Measurements from ENCODE around the gene SPHKAP. TPM values are rescaled to one million over a fixed set of nuclear protein-coding genes. Genes with fewer than 3 reads are reported as not detected.

Gene SPHKAP
- total and polyA plus RNA-seq, 2 of the 13 experiments (the other 11 are each of a cell fraction or from before 2014, with no cell fraction given), result not detected

DNA sequence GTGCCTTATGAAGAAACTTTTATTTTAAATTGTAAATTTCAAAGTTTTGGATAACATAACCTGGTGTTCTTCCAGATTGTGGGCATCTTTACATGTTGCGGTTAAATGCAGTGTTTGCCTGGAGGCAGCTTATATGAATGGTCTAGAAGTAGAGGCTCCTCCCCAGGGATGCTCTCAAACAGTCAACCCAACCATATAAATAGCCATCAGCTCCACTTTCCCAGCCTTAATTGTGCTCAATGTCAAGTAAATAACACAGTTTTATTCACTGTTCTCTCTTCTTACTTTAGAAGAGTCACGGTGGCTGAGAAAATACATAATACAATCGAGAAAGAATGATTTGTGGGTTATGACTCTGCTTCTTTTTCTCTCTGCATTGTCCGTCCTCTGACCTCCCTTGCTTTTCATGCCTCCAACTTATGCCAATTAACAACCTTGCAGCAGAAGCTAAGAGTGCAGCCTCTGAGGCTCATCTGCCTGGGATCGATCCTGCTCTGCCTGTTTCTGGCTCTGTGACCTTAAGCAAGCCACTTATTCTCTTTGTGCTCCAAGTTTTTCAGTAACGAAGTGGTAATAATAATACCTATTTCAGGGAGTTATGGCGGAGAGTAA, 209.8 kb downstream of the SPHKAP start:
- ATAC-seq, result no peak
- H3K27ac ChIP-seq (ENCODE audit: extremely low read length, insufficient read depth, low read length), result no peak overlapping the region
- no peaks in the 10 kb centered on the region for H4K20me1 ChIP-seq (ENCODE audit: insufficient read depth, low read length)
- intact Hi-C loops (cut with micrococcal nuclease; ENCODE audit: unreplicated experiment), result no loop called here
- H3K27me3 ChIP-seq (ENCODE audit: control insufficient read depth in 1 of 2, insufficient read depth in 2 of 2, low read length in 2 of 2), result peaks cover 0 to 1% of the 10 kb centered on the region in 2 experiments; a peak in 2 of 5 replicates
- BruUV-seq (replicated peaks), result no TSS peak
- no peak overlapping the region for H3K9ac ChIP-seq (ENCODE audit: insufficient read depth, low read depth, low read length)
- no peak for DNase-seq (ENCODE audit: low spot score)
- H3K9me3 ChIP-seq (ENCODE audit: low read length), result no peaks in the 10 kb centered on the region
- H3K4me1 ChIP-seq (ENCODE audit: insufficient read depth, low read length), result no peaks in the 10 kb centered on the region
- ChIA-PET CTCF (ENCODE audit: low intra/inter-chr PET ratio, low total read pairs) (no interaction called here), POLR2A (no interaction called here)
- no peak overlapping the region for H3K4me3 ChIP-seq (replicated peaks in 1 of 3; ENCODE audit: insufficient read depth in 1 of 3, low read depth in 2 of 3, low read length in 3 of 3)
- no peak for FAIRE-seq
- TF ChIP-seq ZNF670 (CRISPR knock-in tag; IDR thresholded peaks at IDR 0.05; ENCODE audit: borderline replicate concordance), result no peak
- H3K4me2 ChIP-seq (ENCODE audit: low read depth, low read length), result no peak overlapping the region
- in situ Hi-C loops (cut with HindIII; ENCODE audit: extremely low pct_ligation_motif_present, low pct_unique_long_range_greater_than_20kb), result no loop called here
- no peaks in the 10 kb centered on the region for H3K36me3 ChIP-seq (replicated peaks in 1 of 2; ENCODE audit: control insufficient read depth in 1 of 2, insufficient read depth in 2 of 2, low read length in 2 of 2)
- 13% methylated on average over 7 of the region's 7 CpGs for WGBS (ENCODE audit: low lambda C conversion rate)
- no peak overlapping the region for H2AFZ ChIP-seq (ENCODE audit: low read length)
- H3K79me2 ChIP-seq (ENCODE audit: insufficient read depth, low read length), result no peaks in the 10 kb centered on the region

GRCh38 chr2:227960317-227960716, 221.2 kb downstream of the SPHKAP start:
- intact Hi-C loops (cut with micrococcal nuclease; ENCODE audit: unreplicated experiment) (no loop called here), in situ Hi-C loops (cut with HindIII; ENCODE audit: extremely low pct_ligation_motif_present, low pct_unique_long_range_greater_than_20kb) (no loop called here)
- POLR2A ChIA-PET, result no interaction called here
- ATAC-seq (no peak), FAIRE-seq (no peak), DNase-seq (ENCODE audit: low spot score) (no peak)
- CTCF ChIA-PET (ENCODE audit: low intra/inter-chr PET ratio, low total read pairs), result no interaction called here
- Histone ChIP-seq H3K79me2 (ENCODE audit: insufficient read depth, low read length) (no peaks in the 10 kb centered on the region), H3K4me3 (replicated peaks in 1 of 3; ENCODE audit: insufficient read depth in 1 of 3, low read depth in 2 of 3, low read length in 3 of 3) (no peak overlapping the region), H3K27ac (ENCODE audit: extremely low read length, insufficient read depth, low read length) (no peak overlapping the region), H3K27me3 (ENCODE audit: control insufficient read depth in 1 of 2, insufficient read depth in 2 of 2, low read length in 2 of 2) (no peaks in the 10 kb centered on the region), H3K4me1 (ENCODE audit: insufficient read depth, low read length) (no peaks in the 10 kb centered on the region), H3K9ac (ENCODE audit: insufficient read depth, low read depth, low read length) (no peak overlapping the region), H3K9me3 (ENCODE audit: low read length) (no peaks in the 10 kb centered on the region), H3K36me3 (replicated peaks in 1 of 2; ENCODE audit: control insufficient read depth in 1 of 2, insufficient read depth in 2 of 2, low read length in 2 of 2) (no peaks in the 10 kb centered on the region), H4K20me1 (ENCODE audit: insufficient read depth, low read length) (no peaks in the 10 kb centered on the region), H3K4me2 (ENCODE audit: low read depth, low read length) (no peak overlapping the region), H2AFZ (ENCODE audit: low read length) (no peak overlapping the region)
- 46% methylated on average over 3 of the region's 3 CpGs for WGBS (ENCODE audit: low lambda C conversion rate)
- BruUV-seq (replicated peaks), result no TSS peak
- TF ChIP-seq HOXA7 (CRISPR knock-in tag; IDR thresholded peaks at IDR 0.05), result no peak
- TF ChIP-seq KDM3A (CRISPR knock-in tag; IDR thresholded peaks at IDR 0.05; ENCODE audit: low read depth), result no peak
- TF ChIP-seq BATF2 (CRISPR knock-in tag; IDR thresholded peaks at IDR 0.05), result no peak
- TF ChIP-seq SMYD3 (CRISPR knock-in tag; IDR thresholded peaks at IDR 0.05), result no peak
- TF ChIP-seq ZNF224 (CRISPR knock-in tag; IDR thresholded peaks at IDR 0.05), result no peak
- no peak for TF ChIP-seq ZNF207 (IDR thresholded peaks at IDR 0.05; ENCODE audit: borderline replicate concordance)
- no peak for TF ChIP-seq SMAD9 (CRISPR knock-in tag; IDR thresholded peaks at IDR 0.05)
- TF ChIP-seq ZBTB39 (CRISPR knock-in tag; IDR thresholded peaks at IDR 0.05), result no peak
- TF ChIP-seq U2AF2 (IDR thresholded peaks at IDR 0.05; ENCODE audit: low read depth, low read length), result no peak
